HepG2 (cell line): ENCODE results near the gene NFKBIA. TPM values are rescaled to one million over a fixed set of nuclear protein-coding genes. Genes with fewer than 3 reads are reported as not detected.

Experiments
- GLI4 ChIP-seq: sonication (generic); formaldehyde crosslinking; IDR thresholded peaks from 2 replicates; pipeline ENCODE4 v1.5.1; 2020; ENCODE audit warnings: missing genetic modification reagents, mild to moderate bottlenecking, moderate library complexity, borderline replicate concordance
- HNF4A ChIP-seq: sonication (generic); formaldehyde crosslinking; IDR thresholded peaks from 2 replicates; pipeline ENCODE4 v1.4.0; 2020; ENCODE audit warnings: missing genetic modification reagents
- JDP2 ChIP-seq: sonication (generic); formaldehyde crosslinking; IDR thresholded peaks from 2 replicates; pipeline ENCODE4 v1.8.1; 2022; ENCODE audit warnings: missing genetic modification reagents, borderline replicate concordance
- MEIS1 ChIP-seq: sonication (generic); formaldehyde crosslinking; IDR thresholded peaks from 2 replicates; pipeline ENCODE4 v1.9.0; 2021; ENCODE audit warnings: mild to moderate bottlenecking, missing genetic modification reagents, moderate library complexity, borderline replicate concordance
- RBM22 ChIP-seq: fragments of 200-400 bp; formaldehyde crosslinking; optimal IDR thresholded peaks from 2 replicates; pipeline ENCODE3; 2017; ENCODE audit warnings: mild to moderate bottlenecking, low read length, moderate library complexity
- SOX5 ChIP-seq: IDR thresholded peaks from 2 replicates; pipeline ENCODE4 v1.6.1; 2016; ENCODE audit warnings: borderline replicate concordance
- TSC22D2 ChIP-seq: sonication (generic); formaldehyde crosslinking; IDR thresholded peaks from 2 replicates; pipeline ENCODE4 v1.5.1; 2020; ENCODE audit warnings: missing genetic modification reagents, mild to moderate bottlenecking, borderline replicate concordance
- ZBTB20 ChIP-seq: sonication (generic); formaldehyde crosslinking; IDR thresholded peaks from 2 replicates; pipeline ENCODE4 v1.8.1; 2023; ENCODE audit warnings: missing genetic modification reagents, low read depth, mild to moderate bottlenecking, borderline replicate concordance
- ZFP36 ChIP-seq: fragments of 150-350 bp; IDR thresholded peaks from 2 replicates; pipeline ENCODE4 v1.6.1; 2018; ENCODE audit warnings: borderline replicate concordance, low read length, low read depth; ENCODE audit not compliant: partially characterized antibody
- ZFP41 ChIP-seq: sonication (generic); formaldehyde crosslinking; IDR thresholded peaks from 2 replicates; pipeline ENCODE4 v1.4.0; 2020; ENCODE audit warnings: mild to moderate bottlenecking, missing genetic modification reagents, borderline replicate concordance
- ZKSCAN5 ChIP-seq: sonication (generic); formaldehyde crosslinking; IDR thresholded peaks from 2 replicates; pipeline ENCODE4 v1.5.1; 2020; ENCODE audit warnings: mild to moderate bottlenecking, missing genetic modification reagents
- ZNF260 ChIP-seq: sonication (generic); formaldehyde crosslinking; IDR thresholded peaks from 2 replicates; pipeline ENCODE4 v1.4.0; 2020; ENCODE audit warnings: missing genetic modification reagents, low read depth, mild to moderate bottlenecking, borderline replicate concordance
- ZNF510 ChIP-seq: sonication (generic); formaldehyde crosslinking; IDR thresholded peaks from 2 replicates; pipeline ENCODE4 v1.4.0; 2020; ENCODE audit warnings: low read depth, mild to moderate bottlenecking, missing genetic modification reagents
- polyA plus RNA-seq, 8 experiments: library from polyadenylated mRNA; depleted of rRNA in 3 of 8; stranded (reverse) in 7 of 8; unstranded in 1 of 8; fragments of >200 nt; fragmentation: Illumina TruSeq in 4 of 8; extraction: Trizol in 4 of 8; gene quantifications; 2 replicates each; pipeline versions ENCODE4 v1.2.1 to v1.2.3, GENCODE V29; 2011 to 2016; ENCODE audit warnings: low read depth in 4 of 8, missing spikeins in 1 of 8, mixed read lengths in 1 of 8; ENCODE audit not compliant: insufficient read depth in 1 of 8
- total RNA-seq, 5 experiments: library from RNA; depleted of rRNA; stranded (reverse); fragments of >200 nt; fragmentation: Illumina TruSeq; extraction: Trizol; gene quantifications; 2 replicates each; pipeline ENCODE4 v1.2.3, GENCODE V29; 2016; ENCODE audit warnings: low read depth in 1 of 5
- TF ChIP-seq, protein P1 (sequence below): sonication (generic); formaldehyde crosslinking; IDR thresholded peaks from 2 replicates; pipeline ENCODE4 v1.4.0; 2020; ENCODE audit warnings: missing genetic modification reagents, borderline replicate concordance
- TF ChIP-seq, protein P2 (sequence below): sonication (generic); formaldehyde crosslinking; IDR thresholded peaks from 2 replicates; pipeline ENCODE4 v1.4.0; 2020; ENCODE audit warnings: mild to moderate bottlenecking, missing genetic modification reagents

The NFKBIA gene
- total and polyA plus RNA-seq, 2 of the 13 experiments (the other 11 are each of a cell fraction or from before 2014, with no cell fraction given): 197 to 319 TPM

DNA sequence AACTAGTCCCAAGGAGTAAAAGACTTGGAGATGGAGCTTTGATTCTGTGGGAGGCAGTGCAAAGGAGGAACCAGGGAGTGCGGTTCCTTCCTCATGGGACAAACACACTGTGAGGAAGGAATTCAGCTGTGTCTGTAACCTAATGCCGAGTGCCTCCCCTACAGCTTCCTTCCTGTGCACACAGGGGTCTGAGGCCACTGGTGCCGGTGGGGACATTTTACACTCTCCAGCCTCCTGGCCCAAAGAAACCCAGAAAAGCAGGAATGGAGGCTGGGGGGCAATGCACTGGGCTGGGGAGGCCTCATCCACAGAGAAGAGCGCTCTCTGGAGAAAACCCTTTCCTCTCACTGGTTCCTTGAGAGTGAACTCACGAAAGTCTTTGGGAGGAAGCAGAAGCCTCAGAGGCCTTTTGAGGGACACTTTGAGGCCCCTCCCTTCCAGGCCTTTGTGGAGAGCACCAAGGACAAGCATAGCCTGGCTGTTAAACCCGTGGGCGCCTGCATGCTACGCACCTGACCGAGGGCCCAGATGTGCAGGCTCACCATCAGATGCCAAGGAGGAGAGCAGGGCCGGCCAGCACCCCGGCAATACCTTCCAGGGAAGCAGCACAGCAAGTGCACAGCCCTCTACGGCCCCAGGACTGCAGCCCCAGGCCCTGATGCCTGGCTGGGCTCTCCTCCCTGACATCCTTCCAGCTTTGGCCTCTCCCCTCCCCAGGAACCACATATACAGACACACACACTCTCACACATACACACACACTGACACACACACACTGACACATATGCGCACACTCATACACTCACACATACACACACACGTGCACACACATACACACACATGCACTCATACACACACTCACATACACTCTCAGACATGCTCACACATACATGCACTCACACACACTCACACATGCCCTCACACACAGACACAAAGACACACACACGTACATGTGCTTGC is 52.0 kb downstream of the NFKBIA start (continued):
- TF ChIP-seq MEIS1 (no peak), ZNF510 (no peak), GLI4 (CRISPR knock-in tag) (no peak), ZNF260 (no peak), ZFP41 (CRISPR knock-in tag) (no peak), RBM22 (no peak), ZKSCAN5 (CRISPR knock-in tag) (no peak; the same call in 1 of the 2 replicates), ZFP36 (no peak), SOX5 (no peak), ZBTB20 (CRISPR knock-in tag) (no peak), HNF4A (CRISPR knock-in tag) (no peak), JDP2 (CRISPR knock-in tag) (no peak), TSC22D2 (CRISPR knock-in tag) (no peak)
- TF ChIP-seq, protein P1, sequence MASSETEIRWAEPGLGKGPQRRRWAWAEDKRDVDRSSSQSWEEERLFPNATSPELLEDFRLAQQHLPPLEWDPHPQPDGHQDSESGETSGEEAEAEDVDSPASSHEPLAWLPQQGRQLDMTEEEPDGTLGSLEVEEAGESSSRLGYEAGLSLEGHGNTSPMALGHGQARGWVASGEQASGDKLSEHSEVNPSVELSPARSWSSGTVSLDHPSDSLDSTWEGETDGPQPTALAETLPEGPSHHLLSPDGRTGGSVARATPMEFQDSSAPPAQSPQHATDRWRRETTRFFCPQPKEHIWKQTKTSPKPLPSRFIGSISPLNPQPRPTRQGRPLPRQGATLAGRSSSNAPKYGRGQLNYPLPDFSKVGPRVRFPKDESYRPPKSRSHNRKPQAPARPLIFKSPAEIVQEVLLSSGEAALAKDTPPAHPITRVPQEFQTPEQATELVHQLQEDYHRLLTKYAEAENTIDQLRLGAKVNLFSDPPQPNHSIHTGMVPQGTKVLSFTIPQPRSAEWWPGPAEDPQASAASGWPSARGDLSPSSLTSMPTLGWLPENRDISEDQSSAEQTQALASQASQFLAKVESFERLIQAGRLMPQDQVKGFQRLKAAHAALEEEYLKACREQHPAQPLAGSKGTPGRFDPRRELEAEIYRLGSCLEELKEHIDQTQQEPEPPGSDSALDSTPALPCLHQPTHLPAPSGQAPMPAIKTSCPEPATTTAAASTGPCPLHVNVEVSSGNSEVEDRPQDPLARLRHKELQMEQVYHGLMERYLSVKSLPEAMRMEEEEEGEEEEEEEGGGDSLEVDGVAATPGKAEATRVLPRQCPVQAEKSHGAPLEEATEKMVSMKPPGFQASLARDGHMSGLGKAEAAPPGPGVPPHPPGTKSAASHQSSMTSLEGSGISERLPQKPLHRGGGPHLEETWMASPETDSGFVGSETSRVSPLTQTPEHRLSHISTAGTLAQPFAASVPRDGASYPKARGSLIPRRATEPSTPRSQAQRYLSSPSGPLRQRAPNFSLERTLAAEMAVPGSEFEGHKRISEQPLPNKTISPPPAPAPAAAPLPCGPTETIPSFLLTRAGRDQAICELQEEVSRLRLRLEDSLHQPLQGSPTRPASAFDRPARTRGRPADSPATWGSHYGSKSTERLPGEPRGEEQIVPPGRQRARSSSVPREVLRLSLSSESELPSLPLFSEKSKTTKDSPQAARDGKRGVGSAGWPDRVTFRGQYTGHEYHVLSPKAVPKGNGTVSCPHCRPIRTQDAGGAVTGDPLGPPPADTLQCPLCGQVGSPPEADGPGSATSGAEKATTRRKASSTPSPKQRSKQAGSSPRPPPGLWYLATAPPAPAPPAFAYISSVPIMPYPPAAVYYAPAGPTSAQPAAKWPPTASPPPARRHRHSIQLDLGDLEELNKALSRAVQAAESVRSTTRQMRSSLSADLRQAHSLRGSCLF (CRISPR knock-in tag): no peak
- TF ChIP-seq, protein P2, sequence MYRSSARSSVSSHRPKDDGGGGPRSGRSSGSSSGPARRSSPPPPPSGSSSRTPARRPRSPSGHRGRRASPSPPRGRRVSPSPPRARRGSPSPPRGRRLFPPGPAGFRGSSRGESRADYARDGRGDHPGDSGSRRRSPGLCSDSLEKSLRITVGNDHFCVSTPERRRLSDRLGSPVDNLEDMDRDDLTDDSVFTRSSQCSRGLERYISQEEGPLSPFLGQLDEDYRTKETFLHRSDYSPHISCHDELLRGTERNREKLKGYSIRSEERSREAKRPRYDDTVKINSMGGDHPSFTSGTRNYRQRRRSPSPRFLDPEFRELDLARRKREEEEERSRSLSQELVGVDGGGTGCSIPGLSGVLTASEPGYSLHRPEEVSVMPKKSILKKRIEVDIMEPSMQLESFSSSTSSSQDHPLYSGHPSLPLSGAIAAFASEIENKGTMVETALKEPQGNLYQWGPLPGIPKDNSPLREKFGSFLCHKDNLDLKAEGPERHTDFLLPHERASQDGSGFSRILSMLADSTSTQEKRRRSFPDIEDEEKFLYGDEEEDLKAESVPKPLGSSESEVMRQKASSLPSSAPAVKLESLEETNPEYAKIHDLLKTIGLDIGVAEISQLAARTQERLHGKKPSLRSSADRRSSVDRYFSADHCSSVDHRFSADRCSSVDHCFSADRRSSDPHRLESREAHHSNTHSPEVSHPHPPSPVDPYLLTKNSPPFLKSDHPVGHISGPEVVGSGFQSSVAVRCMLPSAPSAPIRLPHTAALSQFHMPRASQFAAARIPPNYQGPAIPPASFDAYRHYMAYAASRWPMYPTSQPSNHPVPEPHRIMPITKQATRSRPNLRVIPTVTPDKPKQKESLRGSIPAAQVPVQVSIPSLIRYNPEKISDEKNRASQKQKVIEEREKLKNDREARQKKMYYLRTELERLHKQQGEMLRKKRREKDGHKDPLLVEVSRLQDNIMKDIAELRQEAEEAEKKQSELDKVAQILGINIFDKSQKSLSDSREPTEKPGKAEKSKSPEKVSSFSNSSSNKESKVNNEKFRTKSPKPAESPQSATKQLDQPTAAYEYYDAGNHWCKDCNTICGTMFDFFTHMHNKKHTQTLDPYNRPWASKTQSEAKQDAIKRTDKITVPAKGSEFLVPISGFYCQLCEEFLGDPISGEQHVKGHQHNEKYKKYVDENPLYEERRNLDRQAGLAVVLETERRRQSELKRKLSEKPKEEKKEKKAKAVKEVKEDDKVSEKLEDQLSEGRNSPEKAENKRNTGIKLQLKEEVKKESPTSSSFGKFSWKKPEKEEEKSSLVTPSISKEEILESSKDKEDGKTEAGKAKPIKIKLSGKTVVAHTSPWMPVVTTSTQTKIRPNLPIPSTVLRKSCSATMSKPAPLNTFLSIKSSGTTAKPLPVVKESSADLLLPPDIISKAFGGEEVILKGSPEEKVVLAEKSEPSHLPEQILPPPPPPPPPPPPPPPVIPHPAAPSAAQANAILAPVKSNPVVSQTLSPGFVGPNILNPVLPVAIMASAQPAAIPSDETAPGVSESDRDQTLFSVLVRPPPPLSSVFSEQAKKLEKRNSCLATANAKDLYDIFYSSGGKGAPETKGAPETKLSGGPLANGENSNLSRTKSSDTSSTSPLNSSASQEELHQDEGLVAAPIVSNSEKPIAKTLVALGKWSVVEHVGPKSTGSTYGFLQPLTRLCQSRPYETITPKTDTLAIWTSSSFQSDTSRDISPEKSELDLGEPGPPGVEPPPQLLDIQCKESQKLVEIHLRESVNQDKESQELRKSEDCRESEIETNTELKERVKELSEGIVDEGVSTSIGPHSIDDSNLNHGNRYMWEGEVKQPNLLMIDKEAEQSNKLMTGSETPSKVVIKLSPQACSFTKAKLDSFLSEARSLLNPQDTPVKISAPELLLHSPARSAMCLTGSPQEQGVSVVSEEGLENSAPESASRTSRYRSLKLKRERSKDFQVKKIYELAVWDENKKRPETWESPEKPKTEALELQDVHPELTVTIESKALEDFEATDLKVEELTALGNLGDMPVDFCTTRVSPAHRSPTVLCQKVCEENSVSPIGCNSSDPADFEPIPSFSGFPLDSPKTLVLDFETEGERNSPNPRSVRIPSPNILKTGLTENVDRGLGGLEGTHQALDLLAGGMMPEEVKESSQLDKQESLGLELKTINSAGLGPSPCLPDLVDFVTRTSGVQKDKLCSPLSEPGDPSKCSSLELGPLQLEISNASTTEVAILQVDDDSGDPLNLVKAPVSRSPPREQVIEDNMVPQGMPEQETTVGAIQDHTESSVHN (CRISPR knock-in tag): no peak
